Measurements from ENCODE around the gene PTGIS.

PTGIS gene

GRCh38 chr20:49466114-49466912 is 101.6 kb downstream of the PTGIS start:
- FAIRE-seq: no peak

GRCh38 chr20:49464556-49464955 is 103.4 kb downstream of the PTGIS start:
- no peak for FAIRE-seq

- FAIRE-seq: no peak
These were observed 105.3 kb downstream of the PTGIS start for GRCh38 chr20:49462626-49463025.

- FAIRE-seq: no peak
These were observed 105.9 kb downstream of the PTGIS start for GRCh38 chr20:49461894-49462620.

- no peak for FAIRE-seq
These were observed 107.0 kb downstream of the PTGIS start for GRCh38 chr20:49460916-49461315.

GRCh38 chr20:49460131-49460530 is 107.8 kb downstream of the PTGIS start:
- no peak for FAIRE-seq

GRCh38 chr20:49459684-49460083 is 108.3 kb downstream of the PTGIS start:
- FAIRE-seq: no peak

GRCh38 chr20:49457444-49457843 is 110.5 kb downstream of the PTGIS start:
- no peak for FAIRE-seq

GRCh38 chr20:49456646-49457045 is 111.3 kb downstream of the PTGIS start:
- FAIRE-seq: no peak

- no peak for FAIRE-seq
These were observed 112.2 kb downstream of the PTGIS start for GRCh38 chr20:49455691-49456090.

Measured in endometrium (tissue), 2 donors.